ENCODE results near the gene KICS2.

KICS2 gene

DNA sequence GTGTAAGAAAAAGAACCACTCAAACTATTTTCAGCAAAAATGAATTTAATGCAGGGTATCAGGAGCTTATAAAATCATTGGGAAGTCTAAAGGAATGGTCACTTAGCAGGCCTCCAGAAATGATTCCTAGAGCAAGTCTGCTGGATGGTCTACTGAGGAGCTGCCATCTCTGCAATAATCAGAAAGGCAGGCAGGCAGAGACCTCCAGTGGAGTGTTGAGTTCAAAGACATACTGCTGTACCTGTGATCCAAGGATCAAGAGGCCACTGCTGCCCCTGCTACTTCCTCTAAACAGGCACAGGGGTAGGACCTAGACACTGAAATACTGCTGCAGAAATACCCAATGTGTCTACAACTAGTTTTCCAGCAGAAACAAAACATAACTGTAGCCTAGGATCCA is 14.5 kb upstream of the KICS2 start:
- TF ChIP-seq, protein P1, sequence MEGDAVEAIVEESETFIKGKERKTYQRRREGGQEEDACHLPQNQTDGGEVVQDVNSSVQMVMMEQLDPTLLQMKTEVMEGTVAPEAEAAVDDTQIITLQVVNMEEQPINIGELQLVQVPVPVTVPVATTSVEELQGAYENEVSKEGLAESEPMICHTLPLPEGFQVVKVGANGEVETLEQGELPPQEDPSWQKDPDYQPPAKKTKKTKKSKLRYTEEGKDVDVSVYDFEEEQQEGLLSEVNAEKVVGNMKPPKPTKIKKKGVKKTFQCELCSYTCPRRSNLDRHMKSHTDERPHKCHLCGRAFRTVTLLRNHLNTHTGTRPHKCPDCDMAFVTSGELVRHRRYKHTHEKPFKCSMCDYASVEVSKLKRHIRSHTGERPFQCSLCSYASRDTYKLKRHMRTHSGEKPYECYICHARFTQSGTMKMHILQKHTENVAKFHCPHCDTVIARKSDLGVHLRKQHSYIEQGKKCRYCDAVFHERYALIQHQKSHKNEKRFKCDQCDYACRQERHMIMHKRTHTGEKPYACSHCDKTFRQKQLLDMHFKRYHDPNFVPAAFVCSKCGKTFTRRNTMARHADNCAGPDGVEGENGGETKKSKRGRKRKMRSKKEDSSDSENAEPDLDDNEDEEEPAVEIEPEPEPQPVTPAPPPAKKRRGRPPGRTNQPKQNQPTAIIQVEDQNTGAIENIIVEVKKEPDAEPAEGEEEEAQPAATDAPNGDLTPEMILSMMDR (IDR thresholded peaks at IDR 0.05; ENCODE audit: borderline replicate concordance, insufficient read depth, low read depth, low read length), result no peak
- no peak overlapping the region for H3K4me3 ChIP-seq (ENCODE audit: low read depth, low read length)

DNA sequence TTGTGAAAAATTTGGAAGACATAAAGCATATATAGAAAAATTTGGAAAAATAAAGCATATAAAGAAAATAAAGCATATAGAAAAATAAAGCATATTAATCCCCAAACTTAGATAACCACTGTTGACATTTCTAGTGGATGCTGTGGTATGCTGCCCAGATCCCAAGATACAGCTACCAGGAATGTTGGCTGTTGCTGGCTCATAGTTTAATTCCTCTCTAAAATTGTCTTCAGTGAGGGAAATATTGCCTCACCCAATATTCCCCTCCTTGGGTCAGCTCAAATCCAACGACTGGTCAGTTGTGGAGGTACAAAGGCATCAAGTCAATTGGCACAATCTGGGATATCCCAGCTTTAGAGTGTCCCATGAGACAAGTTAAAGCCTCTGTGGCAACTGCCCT is 10.1 kb upstream of the KICS2 start:
- TF ChIP-seq, protein P1 (IDR thresholded peaks at IDR 0.05; ENCODE audit: borderline replicate concordance, insufficient read depth, low read depth, low read length), result no peak
- H3K4me3 ChIP-seq (ENCODE audit: low read depth, low read length), result no peak overlapping the region

DNA sequence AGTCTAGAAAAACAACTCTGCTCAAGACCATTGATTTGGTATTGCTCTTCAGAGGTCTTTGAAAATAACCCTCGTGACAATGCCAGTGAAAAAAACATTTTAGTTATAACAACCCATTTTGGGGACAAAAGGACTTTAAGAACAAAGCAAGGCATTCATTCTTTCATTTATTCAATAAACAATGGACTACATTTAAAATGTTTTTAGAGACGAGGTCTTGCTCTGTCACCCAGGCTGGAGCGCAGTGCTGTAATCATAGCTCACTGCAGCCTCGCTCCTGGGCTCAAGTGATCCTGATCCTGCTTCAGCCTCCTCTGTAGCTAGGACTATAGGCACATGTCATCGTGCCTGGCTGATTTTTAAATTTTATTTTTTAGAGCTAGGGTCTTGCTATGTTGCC is 7.7 kb upstream of the KICS2 start:
- no peak overlapping the region for H3K4me3 ChIP-seq (ENCODE audit: low read depth, low read length)
- TF ChIP-seq, protein P1 (IDR thresholded peaks at IDR 0.05; ENCODE audit: borderline replicate concordance, insufficient read depth, low read depth, low read length), result no peak

DNA sequence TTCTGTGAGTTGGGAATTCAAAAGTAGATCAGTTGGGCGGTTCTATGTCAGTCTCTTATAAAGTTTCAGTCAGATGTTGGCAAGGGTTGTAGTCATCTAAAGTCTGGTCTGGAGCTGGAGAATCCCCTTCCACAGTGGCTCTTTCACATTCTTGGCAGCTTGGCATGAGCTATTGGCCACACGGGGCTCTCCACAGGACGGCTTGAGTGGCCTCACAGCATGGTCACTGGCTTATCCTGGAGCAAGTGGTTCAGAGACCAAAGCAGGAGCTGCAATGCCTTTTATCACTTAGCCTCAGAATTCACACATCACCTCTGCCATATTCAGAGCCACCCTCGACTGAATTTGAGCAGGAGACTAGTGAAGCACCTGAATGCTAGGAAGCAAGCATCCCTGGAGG is 7.1 kb upstream of the KICS2 start:
- H3K4me3 ChIP-seq (ENCODE audit: low read depth, low read length), result no peak overlapping the region
- TF ChIP-seq, protein P1 (IDR thresholded peaks at IDR 0.05; ENCODE audit: borderline replicate concordance, insufficient read depth, low read depth, low read length), result no peak

DNA sequence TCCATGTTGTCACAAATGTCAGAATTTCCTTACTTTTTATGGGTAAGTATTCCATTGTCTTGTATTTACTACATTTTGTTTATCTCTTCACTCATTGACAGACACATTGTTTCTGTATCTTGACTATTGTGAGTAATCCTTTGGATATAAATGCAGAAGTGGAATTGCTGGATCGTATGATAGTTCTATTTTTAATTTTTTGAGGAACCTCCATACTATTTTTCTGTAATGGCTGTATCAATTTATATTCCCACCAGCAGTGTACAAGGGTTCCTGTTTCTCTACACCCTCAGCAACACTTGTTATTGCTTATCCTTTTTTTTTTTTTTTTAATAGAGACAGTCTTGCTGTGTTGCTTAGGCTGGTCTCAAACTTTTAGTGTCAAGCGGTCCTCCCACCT is 3.5 kb upstream of the KICS2 start:
- TF ChIP-seq, protein P1 (IDR thresholded peaks at IDR 0.05; ENCODE audit: borderline replicate concordance, insufficient read depth, low read depth, low read length), result no peak
- H3K4me3 ChIP-seq (ENCODE audit: low read depth, low read length), result no peak overlapping the region

DNA sequence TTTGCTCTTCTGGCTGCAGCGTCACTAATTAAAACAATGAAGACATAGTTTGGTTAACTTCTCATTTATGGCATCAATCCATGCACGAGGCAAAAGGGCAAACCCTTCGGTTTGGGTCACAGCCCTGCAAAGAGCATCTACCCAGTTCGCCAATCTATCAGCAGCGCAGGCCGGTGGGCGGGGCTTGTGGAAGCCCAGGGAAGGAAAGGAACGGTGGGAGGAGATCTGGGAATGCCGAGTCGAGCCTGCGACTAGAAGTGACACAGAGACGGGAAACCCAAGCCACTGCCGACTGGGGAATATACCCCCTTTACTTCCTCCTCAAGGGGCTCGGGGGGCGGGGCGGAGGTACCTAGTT is 466 bp downstream of the KICS2 start:
- TF ChIP-seq, protein P1 (IDR thresholded peaks at IDR 0.05; ENCODE audit: borderline replicate concordance, insufficient read depth, low read depth, low read length), result no peak
- H3K4me3 ChIP-seq (ENCODE audit: low read depth, low read length), result peak overlapping the region; percentile 75

DNA sequence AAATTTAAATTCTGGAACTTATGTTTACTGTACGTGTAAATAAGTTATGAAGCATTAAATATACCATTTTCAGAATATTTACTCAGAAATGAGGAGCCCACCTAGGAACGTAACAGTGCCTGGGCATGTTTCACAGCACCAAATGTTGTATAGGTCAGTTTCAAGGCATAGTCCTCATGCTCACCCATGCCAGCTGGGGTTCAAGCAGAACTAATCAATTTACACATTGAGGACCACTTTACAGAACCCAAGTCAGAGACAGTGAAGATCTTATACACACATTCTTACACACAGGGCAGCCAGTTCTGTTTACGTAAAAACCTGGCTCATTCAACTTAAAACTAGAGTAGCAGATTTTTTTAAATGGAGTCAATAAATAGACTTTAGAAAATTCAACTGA is 2.0 kb downstream of the KICS2 start:
- TF ChIP-seq, protein P1 (IDR thresholded peaks at IDR 0.05; ENCODE audit: borderline replicate concordance, insufficient read depth, low read depth, low read length), result no peak
- no peak overlapping the region for H3K4me3 ChIP-seq (ENCODE audit: low read depth, low read length)

All from GM12875 (cell line).